HL-60 (cell line): ENCODE data around the gene PTPRM.

Source experiments
- DNase-seq, 2 experiments: peaks; one replicate each; pipeline ENCODE4 v3.0.0-alpha.2; 2010 to 2020; ENCODE audit warnings: low read depth in 1 of 2, low spot score in 1 of 2
- H3K27ac ChIP-seq: fragments of 250-450 bp; sonication (Bioruptor Pico); replicated peaks from 2 replicates; pipeline ENCODE4 v1.5.1; 2020; ENCODE audit warnings: mild to moderate bottlenecking, moderate library complexity
- H3K27me3 ChIP-seq: fragments of 250-450 bp; sonication (Bioruptor Pico); 2 replicates; pipeline ENCODE4 v1.5.1; 2021; ENCODE audit warnings: mild to moderate bottlenecking, moderate library complexity; ENCODE audit not compliant: insufficient read depth, poor library complexity, severe bottlenecking
- H3K4me3 ChIP-seq: replicated peaks from 2 replicates; pipeline ENCODE4 v1.5.1; 2011; ENCODE audit warnings: mild to moderate bottlenecking, control low read depth, low read length; ENCODE audit not compliant: insufficient read depth
- GABPA ChIP-seq: IDR thresholded peaks from 2 replicates; pipeline ENCODE4 v1.6.1; 2012; ENCODE audit warnings: low read depth
- POLR2AphosphoS5 ChIP-seq: IDR thresholded peaks from 2 replicates; pipeline ENCODE4 v1.6.1; 2012; ENCODE audit warnings: low read depth
- SPI1 ChIP-seq: IDR thresholded peaks from 2 replicates; pipeline ENCODE4 v1.6.1; 2012; ENCODE audit warnings: low read depth, mild to moderate bottlenecking, borderline replicate concordance
- TF ChIP-seq, protein P1 (sequence below): IDR thresholded peaks from 2 replicates; pipeline ENCODE4 v1.6.1; 2012; ENCODE audit warnings: low read depth; ENCODE audit not compliant: insufficient replicate concordance
- TF ChIP-seq, protein P2 (sequence below): IDR thresholded peaks from one replicate; pipeline ENCODE4 v1.5.1; 2011; ENCODE audit warnings: low read length, control low read depth, inconsistent platforms; ENCODE audit not compliant: insufficient read depth

PTPRM gene

DNA sequence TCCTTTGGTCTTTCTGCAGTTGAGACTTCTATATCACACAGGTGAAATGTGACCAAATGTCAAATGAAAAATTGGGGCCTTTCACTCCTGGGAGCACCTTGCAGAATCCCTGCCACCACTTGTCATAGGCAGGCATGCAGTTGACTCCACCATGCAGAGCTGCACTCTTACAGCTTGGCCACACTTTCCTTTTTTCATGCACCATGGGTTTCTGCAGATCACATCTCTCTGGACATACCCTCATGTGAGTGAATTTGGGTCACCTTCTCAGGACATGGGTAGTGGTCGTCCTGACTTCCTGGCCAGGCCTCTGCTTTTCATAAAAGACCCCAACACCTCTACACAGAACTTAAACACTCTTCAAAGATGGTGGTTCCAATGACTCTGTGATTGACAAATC is 887.0 kb downstream of the PTPRM start:
- TF ChIP-seq POLR2AphosphoS5 (no peak), GABPA (no peak), SPI1 (no peak)
- TF ChIP-seq, protein P1, sequence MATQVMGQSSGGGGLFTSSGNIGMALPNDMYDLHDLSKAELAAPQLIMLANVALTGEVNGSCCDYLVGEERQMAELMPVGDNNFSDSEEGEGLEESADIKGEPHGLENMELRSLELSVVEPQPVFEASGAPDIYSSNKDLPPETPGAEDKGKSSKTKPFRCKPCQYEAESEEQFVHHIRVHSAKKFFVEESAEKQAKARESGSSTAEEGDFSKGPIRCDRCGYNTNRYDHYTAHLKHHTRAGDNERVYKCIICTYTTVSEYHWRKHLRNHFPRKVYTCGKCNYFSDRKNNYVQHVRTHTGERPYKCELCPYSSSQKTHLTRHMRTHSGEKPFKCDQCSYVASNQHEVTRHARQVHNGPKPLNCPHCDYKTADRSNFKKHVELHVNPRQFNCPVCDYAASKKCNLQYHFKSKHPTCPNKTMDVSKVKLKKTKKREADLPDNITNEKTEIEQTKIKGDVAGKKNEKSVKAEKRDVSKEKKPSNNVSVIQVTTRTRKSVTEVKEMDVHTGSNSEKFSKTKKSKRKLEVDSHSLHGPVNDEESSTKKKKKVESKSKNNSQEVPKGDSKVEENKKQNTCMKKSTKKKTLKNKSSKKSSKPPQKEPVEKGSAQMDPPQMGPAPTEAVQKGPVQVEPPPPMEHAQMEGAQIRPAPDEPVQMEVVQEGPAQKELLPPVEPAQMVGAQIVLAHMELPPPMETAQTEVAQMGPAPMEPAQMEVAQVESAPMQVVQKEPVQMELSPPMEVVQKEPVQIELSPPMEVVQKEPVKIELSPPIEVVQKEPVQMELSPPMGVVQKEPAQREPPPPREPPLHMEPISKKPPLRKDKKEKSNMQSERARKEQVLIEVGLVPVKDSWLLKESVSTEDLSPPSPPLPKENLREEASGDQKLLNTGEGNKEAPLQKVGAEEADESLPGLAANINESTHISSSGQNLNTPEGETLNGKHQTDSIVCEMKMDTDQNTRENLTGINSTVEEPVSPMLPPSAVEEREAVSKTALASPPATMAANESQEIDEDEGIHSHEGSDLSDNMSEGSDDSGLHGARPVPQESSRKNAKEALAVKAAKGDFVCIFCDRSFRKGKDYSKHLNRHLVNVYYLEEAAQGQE: no peak
- DNase-seq: no peak
- H3K27ac ChIP-seq: no peak overlapping the region
- no peak overlapping the region for H3K4me3 ChIP-seq
- no peaks in the 10 kb centered on the region for H3K27me3 ChIP-seq

DNA sequence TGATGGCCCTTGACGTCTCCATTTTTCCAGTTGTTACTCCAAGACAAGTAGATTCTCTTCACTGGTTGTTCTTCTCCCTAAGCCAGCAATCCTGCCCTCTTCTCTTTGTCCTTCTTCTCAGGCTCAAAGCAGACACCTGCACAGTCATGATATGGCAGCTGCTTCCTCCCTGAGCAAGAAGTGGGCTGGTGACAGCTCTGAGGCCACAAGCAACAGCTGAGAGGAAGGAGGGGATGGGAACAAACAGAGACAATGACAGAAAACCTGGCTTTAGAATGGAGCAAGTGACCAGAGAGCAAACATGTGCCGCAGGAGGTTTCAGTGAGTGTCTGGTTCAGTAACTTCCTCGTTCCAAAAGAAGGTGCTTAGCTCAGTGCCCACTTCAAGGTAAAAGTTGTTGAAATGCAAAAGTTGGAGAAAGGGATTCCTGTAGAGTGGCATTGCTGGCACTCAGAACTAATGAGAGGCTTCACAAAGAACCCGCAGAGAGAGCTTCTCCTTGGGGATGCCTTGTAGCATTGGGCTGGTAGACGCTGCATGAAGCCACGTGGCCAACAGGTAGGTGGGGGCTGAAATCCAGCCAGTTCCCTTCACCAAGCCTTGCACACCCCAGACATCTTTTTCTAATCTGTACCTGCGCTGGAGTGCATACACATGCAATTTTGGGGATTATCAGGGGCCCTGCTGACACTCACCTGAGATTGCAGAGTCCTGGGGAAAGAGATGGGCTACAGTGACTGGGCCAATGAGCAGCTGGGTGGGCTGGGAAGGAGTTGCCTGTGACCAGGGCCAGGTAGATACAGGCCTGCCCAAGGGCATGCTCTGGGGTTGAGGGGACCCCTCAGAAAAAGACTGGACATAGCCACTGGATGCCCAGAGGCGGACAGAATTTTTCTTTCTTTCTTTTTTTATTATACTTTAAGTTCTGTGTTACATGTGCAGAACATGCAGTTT is 888.8 kb downstream of the PTPRM start:
- no peaks in the 10 kb centered on the region for H3K27me3 ChIP-seq
- TF ChIP-seq SPI1: no peak
- TF ChIP-seq, protein P2, sequence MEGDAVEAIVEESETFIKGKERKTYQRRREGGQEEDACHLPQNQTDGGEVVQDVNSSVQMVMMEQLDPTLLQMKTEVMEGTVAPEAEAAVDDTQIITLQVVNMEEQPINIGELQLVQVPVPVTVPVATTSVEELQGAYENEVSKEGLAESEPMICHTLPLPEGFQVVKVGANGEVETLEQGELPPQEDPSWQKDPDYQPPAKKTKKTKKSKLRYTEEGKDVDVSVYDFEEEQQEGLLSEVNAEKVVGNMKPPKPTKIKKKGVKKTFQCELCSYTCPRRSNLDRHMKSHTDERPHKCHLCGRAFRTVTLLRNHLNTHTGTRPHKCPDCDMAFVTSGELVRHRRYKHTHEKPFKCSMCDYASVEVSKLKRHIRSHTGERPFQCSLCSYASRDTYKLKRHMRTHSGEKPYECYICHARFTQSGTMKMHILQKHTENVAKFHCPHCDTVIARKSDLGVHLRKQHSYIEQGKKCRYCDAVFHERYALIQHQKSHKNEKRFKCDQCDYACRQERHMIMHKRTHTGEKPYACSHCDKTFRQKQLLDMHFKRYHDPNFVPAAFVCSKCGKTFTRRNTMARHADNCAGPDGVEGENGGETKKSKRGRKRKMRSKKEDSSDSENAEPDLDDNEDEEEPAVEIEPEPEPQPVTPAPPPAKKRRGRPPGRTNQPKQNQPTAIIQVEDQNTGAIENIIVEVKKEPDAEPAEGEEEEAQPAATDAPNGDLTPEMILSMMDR: no peak
- TF ChIP-seq, protein P1: no peak
- no peak for TF ChIP-seq GABPA
- TF ChIP-seq POLR2AphosphoS5: no peak
- H3K4me3 ChIP-seq: no peak overlapping the region
- H3K27ac ChIP-seq: no peak overlapping the region
- no peak for DNase-seq
